ENCODE results near the gene TBCD.

TBCD gene

GRCh38 chr17:82793974-82794630 lies 42.2 kb downstream of the TBCD start:
- DNase-seq = no peak

GRCh38 chr17:82794781-82795482 lies 43.1 kb downstream of the TBCD start:
- no peak for DNase-seq

GRCh38 chr17:82795615-82796014 lies 43.8 kb downstream of the TBCD start:
- DNase-seq = no peak

GRCh38 chr17:82797061-82797460 lies 45.2 kb downstream of the TBCD start:
- no peak for DNase-seq

GRCh38 chr17:82798752-82799151 lies 46.9 kb downstream of the TBCD start:
- no peak for DNase-seq

GRCh38 chr17:82799591-82799990 lies 47.7 kb downstream of the TBCD start:
- no peak for DNase-seq

GRCh38 chr17:82800885-82801284 lies 49.0 kb downstream of the TBCD start:
- no peak for DNase-seq

- no peak for DNase-seq
Observed at GRCh38 chr17:82801377-82801970, 49.6 kb downstream of the TBCD start.

- DNase-seq = no peak
Observed at GRCh38 chr17:82802075-82802780, 50.4 kb downstream of the TBCD start.

GRCh38 chr17:82803185-82803584 lies 51.3 kb downstream of the TBCD start:
- DNase-seq = no peak

GRCh38 chr17:82803606-82804005 lies 51.7 kb downstream of the TBCD start:
- DNase-seq = no peak

GRCh38 chr17:82804442-82805191 lies 52.8 kb downstream of the TBCD start:
- no peak for DNase-seq

GRCh38 chr17:82805254-82805653 lies 53.4 kb downstream of the TBCD start:
- no peak for DNase-seq

GRCh38 chr17:82805823-82806222 lies 54.0 kb downstream of the TBCD start:
- no peak for DNase-seq

GRCh38 chr17:82806645-82807044 lies 54.8 kb downstream of the TBCD start:
- no peak for DNase-seq

GRCh38 chr17:82807101-82807500 lies 55.2 kb downstream of the TBCD start:
- DNase-seq = no peak

- DNase-seq = no peak
Observed at GRCh38 chr17:82807562-82807961, 55.7 kb downstream of the TBCD start.

- DNase-seq = no peak
Observed at GRCh38 chr17:82808006-82808405, 56.1 kb downstream of the TBCD start.

GRCh38 chr17:82808921-82809905 lies 57.3 kb downstream of the TBCD start:
- DNase-seq = no peak

- no peak for DNase-seq
Observed at GRCh38 chr17:82810644-82811430, 59.0 kb downstream of the TBCD start.

GRCh38 chr17:82812058-82812457 lies 60.2 kb downstream of the TBCD start:
- no peak for DNase-seq
